Activated CD8-positive, alpha-beta memory T cell treated with anti-CD3 and anti-CD28 coated beads, Interleukin-2, amount 50 U/mL, for 1 hour (primary cell): ENCODE results near the gene CCL21.

Experiments
- DNase-seq: peaks from one replicate; pipeline ENCODE4 v3.0.0-alpha.2; 2020; ENCODE audit errors: extremely low read depth

CCL21 gene

DNA sequence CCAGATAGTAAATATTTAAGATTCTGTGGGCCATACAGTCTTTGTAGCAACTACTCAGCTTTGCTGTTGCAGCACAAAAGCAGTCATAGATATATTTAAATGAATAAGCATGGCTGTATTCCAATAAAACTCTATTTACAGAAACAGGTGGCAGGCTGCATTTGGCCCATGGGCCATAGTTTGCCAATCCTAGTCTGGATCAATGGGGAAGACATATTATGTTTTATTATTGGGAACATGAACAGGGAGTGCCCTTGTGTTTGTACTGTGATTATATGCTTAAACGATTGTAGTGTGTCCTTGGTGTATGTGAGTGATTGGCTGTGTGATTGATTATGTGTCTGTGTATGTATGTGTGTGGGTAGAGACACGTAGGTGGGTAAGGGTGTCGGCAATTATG is 35.5 kb downstream of the CCL21 start:
- no peak for DNase-seq

- DNase-seq: no peak
These were observed 38.6 kb downstream of the CCL21 start for GRCh38 chr9:34671307-34671706.

- DNase-seq: no peak
These were observed 40.0 kb downstream of the CCL21 start for GRCh38 chr9:34669809-34670562.

GRCh38 chr9:34665381-34666250 is 44.3 kb downstream of the CCL21 start:
- peak; percentile 83 for DNase-seq

GRCh38 chr9:34665067-34665380 is 44.9 kb downstream of the CCL21 start:
- no peak for DNase-seq

DNA sequence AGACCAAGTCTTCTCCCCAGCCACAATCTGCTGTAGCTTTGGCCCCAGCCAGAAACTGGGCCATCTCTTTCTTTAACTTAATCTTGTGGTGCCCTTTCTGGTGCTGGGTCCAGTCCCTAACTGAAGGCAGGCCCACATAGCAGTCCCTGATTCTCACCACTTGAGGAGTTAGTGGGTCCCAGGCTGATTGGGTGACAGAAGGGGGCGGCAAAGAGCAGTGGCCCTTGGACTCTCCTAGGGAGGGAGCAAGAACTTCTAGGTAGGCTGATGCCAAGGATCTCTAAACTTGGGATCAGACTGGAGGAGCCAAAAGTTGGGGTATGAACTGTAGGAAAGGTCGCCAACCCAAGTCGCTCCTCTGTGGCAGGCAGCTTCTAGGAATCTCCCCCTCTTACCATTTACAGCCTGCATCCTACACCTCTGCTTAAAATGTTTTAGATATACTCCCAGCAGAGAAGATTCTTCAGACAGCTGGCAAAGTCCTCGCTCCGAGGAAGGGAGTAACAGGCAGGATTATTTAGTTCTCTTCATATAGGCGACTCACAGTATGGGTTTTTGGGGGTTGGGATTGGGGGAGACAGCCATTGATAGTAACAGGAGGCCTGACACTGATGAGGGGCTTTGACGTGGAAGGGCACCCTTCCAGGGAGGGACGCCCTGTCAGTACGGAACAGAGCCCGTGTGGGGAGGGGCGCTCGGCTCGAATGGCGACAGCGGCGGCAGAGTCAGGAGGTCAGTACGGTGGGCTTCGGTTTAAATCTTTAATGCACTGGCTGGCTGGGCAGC is 45.5 kb downstream of the CCL21 start:
- no peak for DNase-seq

- DNase-seq: no peak
These were observed 46.7 kb downstream of the CCL21 start for GRCh38 chr9:34663303-34663605.

DNA sequence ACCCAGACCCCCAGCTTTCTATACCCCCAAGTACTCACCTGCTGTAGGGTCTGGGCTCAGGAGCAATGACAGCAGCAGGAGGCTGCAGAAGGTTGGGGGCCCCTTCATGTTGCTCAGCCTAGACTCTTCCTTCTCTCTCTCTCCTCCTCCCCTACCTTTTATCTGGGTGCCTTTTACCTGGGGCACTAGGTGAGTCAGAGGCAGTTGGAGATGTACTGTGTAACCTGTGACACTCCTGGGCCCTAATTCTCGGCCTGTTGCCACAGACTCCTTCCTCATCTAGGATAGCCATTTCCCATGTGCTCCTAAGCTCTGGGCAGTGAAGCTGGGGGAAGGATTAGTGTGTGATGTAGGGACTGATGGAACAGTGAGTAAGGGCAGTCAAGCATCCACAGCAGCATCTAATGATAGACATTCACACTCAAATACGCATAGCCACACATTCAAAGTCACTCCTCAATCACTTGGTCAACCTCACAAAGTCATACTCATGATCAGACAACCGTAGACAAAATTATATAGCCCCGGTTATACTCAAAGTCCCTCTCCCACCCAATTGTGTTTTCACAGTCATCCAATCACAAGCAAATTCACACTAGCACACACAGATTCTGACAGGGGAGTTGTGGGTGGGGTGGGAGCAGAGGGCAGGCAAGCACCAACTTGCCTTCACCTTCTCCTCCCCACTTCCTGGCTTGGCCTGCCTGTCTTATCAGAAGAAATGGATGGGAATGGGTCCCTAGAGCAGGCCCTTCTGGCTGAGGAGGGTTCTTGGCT is 47.2 kb downstream of the CCL21 start, which contains the start of gene CCL27:
Gene CCL27, minus strand, starts transcription at position 132 of the 777 bp plus-strand sequence. Its CDS starts 24 bp downstream, at position 108.
- no peak for DNase-seq

- DNase-seq: no peak
These were observed 50.2 kb downstream of the CCL21 start for GRCh38 chr9:34659592-34660253.
